Adrenal gland (tissue), 5 donors: Measurements from ENCODE around the gene OPCML.

ENCODE experiments used
- POLR2A ChIP-seq, 2 donors: fragments of 450-650 bp; IDR thresholded peaks; one replicate each; pipeline ENCODE4 v1.6.1; 2017; ENCODE audit warnings: antibody characterized with exemption in 2 of 2, mild to moderate bottlenecking in 2 of 2, moderate library complexity in 1 of 2
- TF ChIP-seq, protein P1 (sequence below), 6 experiments: fragments of 450-650 bp in 4 of 6; fragments of 200-600 bp in 2 of 6; sonication (generic) in 1 of 6; IDR thresholded peaks; 1 replicate in 5 of 6; 2 replicates in 1 of 6; pipeline versions ENCODE4 v1.5.1 to v1.8.0; 2016 to 2021; ENCODE audit warnings: antibody characterized with exemption in 6 of 6, mild to moderate bottlenecking in 2 of 6, moderate library complexity in 1 of 6
- donor health status: DM: no; HTN: no; CAD: no.

DNA sequence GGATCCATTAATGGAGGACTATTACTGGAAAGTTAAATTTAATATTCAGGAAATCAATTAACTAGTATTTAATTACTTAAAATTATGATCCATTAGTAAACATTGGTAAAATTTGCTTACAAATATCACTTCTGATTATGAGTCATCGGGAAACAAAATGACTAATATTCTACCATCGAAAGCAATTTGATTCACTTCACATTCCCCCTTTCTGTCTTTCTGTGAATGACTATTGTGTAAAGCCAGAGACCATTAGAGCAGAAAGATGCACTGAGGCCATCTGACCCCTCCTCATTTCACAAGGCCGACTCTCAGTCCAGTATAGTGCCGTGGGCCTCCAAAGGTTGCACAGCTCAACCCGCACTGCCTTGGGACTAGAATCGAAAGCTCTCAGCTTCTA is 619.0 kb downstream of the OPCML start:
- TF ChIP-seq, protein P1, sequence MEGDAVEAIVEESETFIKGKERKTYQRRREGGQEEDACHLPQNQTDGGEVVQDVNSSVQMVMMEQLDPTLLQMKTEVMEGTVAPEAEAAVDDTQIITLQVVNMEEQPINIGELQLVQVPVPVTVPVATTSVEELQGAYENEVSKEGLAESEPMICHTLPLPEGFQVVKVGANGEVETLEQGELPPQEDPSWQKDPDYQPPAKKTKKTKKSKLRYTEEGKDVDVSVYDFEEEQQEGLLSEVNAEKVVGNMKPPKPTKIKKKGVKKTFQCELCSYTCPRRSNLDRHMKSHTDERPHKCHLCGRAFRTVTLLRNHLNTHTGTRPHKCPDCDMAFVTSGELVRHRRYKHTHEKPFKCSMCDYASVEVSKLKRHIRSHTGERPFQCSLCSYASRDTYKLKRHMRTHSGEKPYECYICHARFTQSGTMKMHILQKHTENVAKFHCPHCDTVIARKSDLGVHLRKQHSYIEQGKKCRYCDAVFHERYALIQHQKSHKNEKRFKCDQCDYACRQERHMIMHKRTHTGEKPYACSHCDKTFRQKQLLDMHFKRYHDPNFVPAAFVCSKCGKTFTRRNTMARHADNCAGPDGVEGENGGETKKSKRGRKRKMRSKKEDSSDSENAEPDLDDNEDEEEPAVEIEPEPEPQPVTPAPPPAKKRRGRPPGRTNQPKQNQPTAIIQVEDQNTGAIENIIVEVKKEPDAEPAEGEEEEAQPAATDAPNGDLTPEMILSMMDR (IDR thresholded peaks at IDR 0.05), result no peak
- TF ChIP-seq POLR2A (IDR thresholded peaks at IDR 0.05), result no peak
